DOHH2 (cell line): ENCODE results near the gene RNF175.

Source experiments
- EZH2phosphoT487 ChIP-seq: fragments of 200-600 bp; sonication (generic); IDR thresholded peaks from 2 replicates; pipeline ENCODE4 v1.6.1; 2017; ENCODE audit warnings: borderline replicate concordance, mild to moderate bottlenecking, antibody characterized with exemption, low read length, moderate library complexity, mixed read lengths
- TF ChIP-seq, protein P1 (sequence below): fragments of 200-600 bp; sonication (generic); IDR thresholded peaks from one replicate; pipeline ENCODE4 v1.5.1; 2014; ENCODE audit warnings: antibody characterized with exemption, mild to moderate bottlenecking, low read depth, low read length; ENCODE audit not compliant: poor library complexity, severe bottlenecking

- TF ChIP-seq, protein P1, sequence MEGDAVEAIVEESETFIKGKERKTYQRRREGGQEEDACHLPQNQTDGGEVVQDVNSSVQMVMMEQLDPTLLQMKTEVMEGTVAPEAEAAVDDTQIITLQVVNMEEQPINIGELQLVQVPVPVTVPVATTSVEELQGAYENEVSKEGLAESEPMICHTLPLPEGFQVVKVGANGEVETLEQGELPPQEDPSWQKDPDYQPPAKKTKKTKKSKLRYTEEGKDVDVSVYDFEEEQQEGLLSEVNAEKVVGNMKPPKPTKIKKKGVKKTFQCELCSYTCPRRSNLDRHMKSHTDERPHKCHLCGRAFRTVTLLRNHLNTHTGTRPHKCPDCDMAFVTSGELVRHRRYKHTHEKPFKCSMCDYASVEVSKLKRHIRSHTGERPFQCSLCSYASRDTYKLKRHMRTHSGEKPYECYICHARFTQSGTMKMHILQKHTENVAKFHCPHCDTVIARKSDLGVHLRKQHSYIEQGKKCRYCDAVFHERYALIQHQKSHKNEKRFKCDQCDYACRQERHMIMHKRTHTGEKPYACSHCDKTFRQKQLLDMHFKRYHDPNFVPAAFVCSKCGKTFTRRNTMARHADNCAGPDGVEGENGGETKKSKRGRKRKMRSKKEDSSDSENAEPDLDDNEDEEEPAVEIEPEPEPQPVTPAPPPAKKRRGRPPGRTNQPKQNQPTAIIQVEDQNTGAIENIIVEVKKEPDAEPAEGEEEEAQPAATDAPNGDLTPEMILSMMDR: no peak
- TF ChIP-seq EZH2phosphoT487: no peak
Measured at GRCh38 chr4:153745651-153746050, 14.2 kb downstream of the RNF175 start.
